ENCODE results near the gene CYB561A3. TPM values are rescaled to one million over a fixed set of nuclear protein-coding genes. Genes with fewer than 3 reads are reported as not detected.

CYB561A3 gene
- total RNA-seq, 1 experiment from 2014 or later: 34.9 TPM

DNA sequence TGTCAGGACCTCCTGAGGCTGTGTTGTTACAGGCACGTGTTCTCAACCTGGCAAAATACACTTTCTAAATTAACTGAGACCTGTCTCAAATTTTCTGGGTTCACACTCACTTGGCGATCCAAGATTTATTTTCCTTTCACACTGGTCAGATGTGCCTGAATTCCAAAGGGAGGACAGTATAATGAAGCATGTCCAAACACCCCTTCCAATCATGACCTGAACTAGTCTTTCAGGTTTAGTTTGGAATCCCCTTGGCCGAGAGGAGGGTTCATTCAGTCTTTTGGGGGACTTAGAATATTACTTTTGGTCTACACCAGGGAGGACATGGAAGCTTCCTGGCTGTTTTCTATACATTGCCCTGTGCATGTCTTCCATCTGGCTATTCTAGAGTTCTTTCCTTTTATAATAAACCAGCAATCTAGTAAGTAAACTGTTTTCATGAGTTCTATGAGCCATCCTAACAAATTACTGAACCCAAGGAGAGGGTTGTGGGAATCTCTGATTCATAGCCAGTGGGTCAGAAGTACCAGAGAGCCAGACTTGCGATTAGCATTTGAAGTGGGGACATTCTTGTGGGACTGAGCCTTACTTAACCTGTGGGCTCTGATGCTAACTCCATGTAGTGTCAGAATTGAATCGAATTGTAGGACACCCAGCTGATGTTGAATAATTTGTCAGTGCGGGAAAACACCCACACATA is 15.9 kb upstream of the CYB561A3 start:
- H3K36me3 ChIP-seq (ENCODE audit: control insufficient read depth, insufficient read depth, low read length): no peaks in the 10 kb centered on the region
- peaks cover 12% of the 10 kb centered on the region for H3K4me1 ChIP-seq
- H3K36me3 Mint-ChIP-seq (ENCODE audit: insufficient read depth, unreplicated experiment): peaks cover 2% of the 10 kb centered on the region
- TF ChIP-seq CTCF (IDR thresholded peaks at IDR 0.05; ENCODE audit: insufficient read depth in 1 of 2, low read depth in 1 of 2, low read length in 1 of 2, severe bottlenecking in 1 of 2, unreplicated experiment in 1 of 2): no peak
- ChIA-PET POLR2A (no interaction called here), CTCF (no interaction called here)
- peaks cover 8% of the 10 kb centered on the region for H3K9me3 ChIP-seq
- no TSS peak for BruUV-seq (replicated peaks)
- H3K9me3 Mint-ChIP-seq (ENCODE audit: unreplicated experiment): no peaks in the 10 kb centered on the region
- H3K4me1 Mint-ChIP-seq (ENCODE audit: low read depth, unreplicated experiment): peaks cover 7% of the 10 kb centered on the region
- no peak overlapping the region for H3K27ac Mint-ChIP-seq (ENCODE audit: unreplicated experiment)
- DNase-seq: no peak
- intact Hi-C loops (cut with micrococcal nuclease; ENCODE audit: unreplicated experiment): no loop called here
- H3K27me3 Mint-ChIP-seq (ENCODE audit: insufficient read depth, unreplicated experiment): no peaks in the 10 kb centered on the region
- no peak overlapping the region for H3K4me3 Mint-ChIP-seq (ENCODE audit: unreplicated experiment)
- no peak overlapping the region for H3K4me3 ChIP-seq (ENCODE audit: low read depth, low read length)
- H3K27me3 ChIP-seq (replicated peaks; ENCODE audit: control insufficient read depth, insufficient read depth, low read length): no peaks in the 10 kb centered on the region

GRCh38 chr11:61375761-61376108 is 14.1 kb upstream of the CYB561A3 start:
- DNase-seq: no peak
- Mint-ChIP-seq H3K27ac (ENCODE audit: unreplicated experiment) (no peak overlapping the region), H3K4me1 (ENCODE audit: low read depth, unreplicated experiment) (peaks cover 7% of the 10 kb centered on the region), H3K4me3 (ENCODE audit: unreplicated experiment) (no peak overlapping the region), H3K36me3 (ENCODE audit: insufficient read depth, unreplicated experiment) (peaks cover 19% of the 10 kb centered on the region), H3K9me3 (ENCODE audit: unreplicated experiment) (no peaks in the 10 kb centered on the region), H3K27me3 (ENCODE audit: insufficient read depth, unreplicated experiment) (no peaks in the 10 kb centered on the region)
- Histone ChIP-seq H3K4me3 (ENCODE audit: low read depth, low read length) (no peak overlapping the region), H3K36me3 (ENCODE audit: control insufficient read depth, insufficient read depth, low read length) (no peaks in the 10 kb centered on the region), H3K9me3 (peaks cover 8% of the 10 kb centered on the region), H3K4me1 (peaks cover 12% of the 10 kb centered on the region), H3K27me3 (replicated peaks; ENCODE audit: control insufficient read depth, insufficient read depth, low read length) (no peaks in the 10 kb centered on the region)
- CTCF ChIA-PET: interaction anchor here (1.8 kb wide), 1 partner anchor 9 kb away, joined by 4 read pairs; no protein-coding TSS in a partner anchor
- no TSS peak for BruUV-seq (replicated peaks)
- intact Hi-C loops (cut with micrococcal nuclease; ENCODE audit: unreplicated experiment): no loop called here
- POLR2A ChIA-PET: no interaction called here
- TF ChIP-seq CTCF (IDR thresholded peaks at IDR 0.05; ENCODE audit: insufficient read depth in 1 of 2, low read depth in 1 of 2, low read length in 1 of 2, severe bottlenecking in 1 of 2, unreplicated experiment in 1 of 2): no peak

- no peak for TF ChIP-seq CTCF (IDR thresholded peaks at IDR 0.05; ENCODE audit: insufficient read depth in 1 of 2, low read depth in 1 of 2, low read length in 1 of 2, severe bottlenecking in 1 of 2, unreplicated experiment in 1 of 2)
- DNase-seq: no peak
- Mint-ChIP-seq H3K27me3 (ENCODE audit: insufficient read depth, unreplicated experiment) (no peaks in the 10 kb centered on the region), H3K27ac (ENCODE audit: unreplicated experiment) (no peak overlapping the region), H3K36me3 (ENCODE audit: insufficient read depth, unreplicated experiment) (peaks cover 48% of the 10 kb centered on the region), H3K9me3 (ENCODE audit: unreplicated experiment) (no peaks in the 10 kb centered on the region), H3K4me1 (ENCODE audit: low read depth, unreplicated experiment) (no peaks in the 10 kb centered on the region), H3K4me3 (ENCODE audit: unreplicated experiment) (no peak overlapping the region)
- H3K27me3 ChIP-seq (replicated peaks; ENCODE audit: control insufficient read depth, insufficient read depth, low read length): no peaks in the 10 kb centered on the region
- H3K4me1 ChIP-seq: peaks cover 12% of the 10 kb centered on the region
- ChIA-PET CTCF (no interaction called here), POLR2A (interaction anchor here (0.9 kb wide), 1 partner anchor 12 kb away, joined by 7 read pairs; no protein-coding TSS in a partner anchor)
- no TSS peak for BruUV-seq (replicated peaks)
- intact Hi-C loops (cut with micrococcal nuclease; ENCODE audit: unreplicated experiment): no loop called here
- no peaks in the 10 kb centered on the region for H3K36me3 ChIP-seq (ENCODE audit: control insufficient read depth, insufficient read depth, low read length)
- no peak overlapping the region for H3K4me3 ChIP-seq (ENCODE audit: low read depth, low read length)
- peaks cover 8% of the 10 kb centered on the region for H3K9me3 ChIP-seq
These were observed 11.2 kb upstream of the CYB561A3 start for GRCh38 chr11:61372659-61373420.
